IPS DF 19.7 (cell line): ENCODE data around the gene GALNT18.

Experiments used
- DNase-seq: peaks from one replicate; pipeline ENCODE4 v3.0.0-alpha.2; 2013; ENCODE audit warnings: low read depth, low spot score

Gene GALNT18

GRCh38 chr11:11436715-11437313 lies 185.0 kb downstream of the GALNT18 start:
- no peak for DNase-seq

- DNase-seq: no peak
Observed at GRCh38 chr11:11435635-11436034, 186.2 kb downstream of the GALNT18 start.

- DNase-seq: no peak
Observed at GRCh38 chr11:11433960-11434359, 187.8 kb downstream of the GALNT18 start.

DNA sequence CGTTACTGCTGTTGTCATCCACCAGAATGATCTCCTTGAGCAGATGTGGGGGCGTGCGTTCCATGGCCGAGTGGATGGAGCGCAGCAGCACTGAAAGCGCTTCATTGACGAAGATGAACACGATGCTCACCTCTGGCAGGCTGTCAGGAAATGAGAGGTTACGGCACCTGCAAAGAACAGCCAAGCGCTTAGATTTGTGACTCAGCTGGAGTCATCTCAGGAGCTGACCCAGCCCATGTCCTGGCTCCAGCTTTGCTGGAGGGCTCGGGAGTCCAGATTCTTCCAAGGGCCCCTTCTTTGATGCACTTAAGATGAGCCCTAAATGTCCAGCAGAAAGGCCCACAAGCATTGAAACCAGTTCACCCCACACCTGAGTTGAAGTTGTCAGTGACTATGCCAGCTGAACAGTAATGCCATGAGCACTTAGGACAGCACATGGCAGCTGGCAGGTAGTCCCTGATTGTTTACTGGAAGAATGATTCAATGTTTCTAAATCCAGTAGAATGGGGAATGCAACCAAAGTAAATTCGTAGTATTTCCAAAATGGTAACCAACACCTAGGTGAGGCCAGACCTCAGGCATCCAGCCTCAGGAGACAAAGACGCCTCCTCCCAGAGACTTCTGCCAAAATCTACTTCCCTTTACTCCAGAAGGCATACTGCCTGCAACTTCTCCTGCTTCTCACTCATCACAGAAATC lies 189.0 kb downstream of the GALNT18 start:
- no peak for DNase-seq

GRCh38 chr11:11430431-11430830 lies 191.4 kb downstream of the GALNT18 start:
- DNase-seq: no peak

DNA sequence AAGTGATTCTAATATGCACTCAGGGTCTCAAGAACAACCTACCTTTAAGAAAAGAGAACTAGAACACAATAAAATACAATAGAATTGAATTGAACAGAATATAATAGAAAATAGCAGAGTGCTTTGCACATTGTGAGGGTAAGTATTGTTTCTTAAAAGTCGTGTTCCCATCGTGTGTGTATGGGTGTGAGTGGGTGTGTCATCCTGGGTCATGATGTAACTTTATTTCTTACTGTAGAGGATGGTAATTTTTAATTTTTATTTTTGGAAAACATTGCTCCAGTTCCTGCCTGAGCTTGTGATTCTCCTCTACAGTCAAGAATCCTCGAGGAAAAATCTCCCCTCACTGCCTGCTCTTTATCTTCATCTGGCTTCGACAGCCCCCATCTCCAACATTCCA lies 193.1 kb downstream of the GALNT18 start:
- no peak for DNase-seq

- no peak for DNase-seq
Observed at GRCh38 chr11:11427542-11427941, 194.3 kb downstream of the GALNT18 start.

DNA sequence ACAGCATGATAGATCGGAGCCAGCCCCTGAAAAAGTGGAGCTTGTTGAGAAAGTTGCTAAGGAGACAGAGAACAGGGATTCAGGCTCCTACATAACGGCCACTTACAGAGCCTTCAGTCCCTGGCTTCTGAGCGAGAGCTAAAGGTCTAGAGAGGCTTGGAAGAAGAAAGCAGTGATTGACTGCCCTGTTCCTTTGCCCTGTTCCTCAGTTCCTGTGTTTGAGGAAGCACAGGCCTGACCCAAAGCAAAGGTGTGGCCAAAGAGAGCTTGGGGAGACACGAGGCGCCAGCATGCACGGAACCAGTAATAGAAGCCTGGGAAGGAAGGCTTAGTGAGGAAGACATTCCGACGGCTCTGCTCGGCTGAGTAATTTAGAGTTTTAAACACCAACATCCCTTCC lies 194.7 kb downstream of the GALNT18 start:
- DNase-seq: no peak

DNA sequence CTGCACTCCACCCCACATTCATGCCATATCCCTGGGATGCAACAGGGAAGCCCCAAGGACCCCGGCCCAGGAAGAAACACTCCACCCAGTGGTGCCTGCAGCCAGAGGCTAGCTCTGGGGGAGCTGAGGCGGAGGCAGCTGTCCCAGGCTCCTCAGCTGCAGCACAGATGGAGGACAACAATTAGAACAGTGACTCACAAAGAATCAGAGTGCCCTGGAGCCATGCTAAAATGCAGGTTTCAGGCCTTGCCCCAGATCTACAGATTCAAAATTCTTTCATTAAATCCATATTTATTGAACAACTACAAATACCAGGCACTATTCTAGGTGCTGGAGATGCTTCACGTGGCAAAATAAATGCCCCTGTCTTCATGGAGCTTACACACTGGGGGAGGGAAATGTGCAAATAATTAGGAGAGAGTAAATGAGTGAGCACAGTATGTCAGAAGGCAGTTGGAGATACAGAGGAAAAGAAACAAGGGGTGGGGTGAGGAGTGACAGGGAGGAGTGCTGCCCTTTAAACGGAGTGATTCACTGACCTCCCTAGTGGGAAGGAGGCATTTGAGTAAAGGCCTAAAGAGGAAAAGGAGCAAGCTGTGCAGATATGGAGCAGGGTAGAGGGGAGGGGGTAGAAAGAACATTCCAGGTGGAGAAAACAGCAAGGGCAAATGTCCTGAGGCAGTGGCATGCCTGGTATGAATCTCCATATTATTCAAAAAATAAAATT lies 195.4 kb downstream of the GALNT18 start:
- no peak for DNase-seq

GRCh38 chr11:11425806-11426205 lies 196.0 kb downstream of the GALNT18 start:
- no peak for DNase-seq

- no peak for DNase-seq
Observed at GRCh38 chr11:11424688-11425087, 197.1 kb downstream of the GALNT18 start.

- no peak for DNase-seq
Observed at GRCh38 chr11:11422411-11423128, 199.2 kb downstream of the GALNT18 start.

DNA sequence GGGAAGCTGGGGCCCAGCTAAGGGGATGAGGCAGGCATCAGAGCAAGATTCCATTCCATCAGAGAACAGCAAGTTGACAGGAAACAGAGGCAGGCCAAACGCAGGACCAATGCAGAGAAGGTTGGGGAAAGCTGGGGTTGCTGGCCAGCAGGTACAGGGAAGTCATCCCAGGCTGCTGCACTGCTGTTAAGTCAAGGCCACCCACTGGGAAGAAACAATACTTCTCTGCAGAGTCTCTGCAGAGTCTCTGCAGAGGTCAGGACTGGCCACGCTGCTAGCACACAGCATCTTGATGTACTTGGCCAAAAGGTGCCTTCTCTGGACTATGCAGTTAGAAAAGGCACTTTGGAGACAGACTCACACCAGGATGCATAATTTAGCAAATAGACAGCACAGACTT lies 200.3 kb downstream of the GALNT18 start:
- no peak for DNase-seq

DNA sequence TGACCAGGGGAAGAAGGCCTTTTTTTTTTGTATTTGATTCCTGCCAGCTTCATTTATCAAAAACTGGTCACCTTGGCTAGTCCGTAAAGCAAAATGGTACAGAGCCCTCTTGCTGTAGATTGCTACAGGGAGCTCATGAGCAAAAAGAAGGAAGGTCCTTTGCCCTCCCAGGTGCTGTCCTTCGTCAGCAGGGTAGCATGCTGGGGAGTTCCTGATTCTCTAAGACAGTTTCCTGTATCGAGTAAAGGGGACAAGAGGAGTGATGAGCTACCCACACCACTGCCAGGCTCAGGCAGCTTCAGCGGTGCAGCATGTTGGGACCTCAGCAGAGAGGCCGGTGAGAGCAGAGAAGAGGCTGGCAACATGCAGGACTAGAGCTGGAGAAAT lies 200.9 kb downstream of the GALNT18 start:
- no peak for DNase-seq

DNA sequence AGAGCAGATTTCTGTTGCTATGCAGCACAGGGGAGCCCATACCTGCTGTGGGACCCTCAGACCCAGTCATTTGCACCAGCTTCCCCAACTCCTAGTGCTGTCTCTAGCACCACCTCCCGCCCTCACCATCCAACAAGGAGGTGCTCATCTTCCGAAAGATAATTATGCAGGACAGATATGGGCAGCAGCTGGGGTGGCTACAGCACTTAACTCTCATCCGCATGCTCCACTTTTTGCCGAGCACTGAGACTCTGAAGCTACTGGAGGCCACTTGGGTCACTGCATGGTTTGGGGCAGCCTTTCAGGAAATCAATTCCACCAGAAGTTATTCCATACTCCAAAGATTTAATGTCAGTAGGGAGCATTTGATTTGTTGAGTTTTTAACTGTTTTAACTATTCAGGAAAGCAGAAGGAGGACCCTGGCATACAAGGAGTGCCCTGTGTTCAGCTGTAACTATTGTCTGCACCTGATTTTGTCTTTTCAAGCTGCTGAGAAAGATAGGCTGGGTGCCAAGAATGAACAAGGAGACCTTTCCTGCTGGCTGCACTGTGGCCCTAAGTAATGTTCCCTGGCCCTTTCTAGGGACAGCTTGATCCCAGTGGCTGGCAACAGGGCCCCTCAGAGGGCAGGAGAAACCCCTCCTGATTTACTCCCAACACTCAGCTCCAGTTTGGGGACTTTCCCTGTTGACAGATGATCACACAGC lies 201.5 kb downstream of the GALNT18 start:
- no peak for DNase-seq

- no peak for DNase-seq
Observed at GRCh38 chr11:11419747-11420146, 202.1 kb downstream of the GALNT18 start.

GRCh38 chr11:11416917-11417316 lies 204.9 kb downstream of the GALNT18 start:
- no peak for DNase-seq

DNA sequence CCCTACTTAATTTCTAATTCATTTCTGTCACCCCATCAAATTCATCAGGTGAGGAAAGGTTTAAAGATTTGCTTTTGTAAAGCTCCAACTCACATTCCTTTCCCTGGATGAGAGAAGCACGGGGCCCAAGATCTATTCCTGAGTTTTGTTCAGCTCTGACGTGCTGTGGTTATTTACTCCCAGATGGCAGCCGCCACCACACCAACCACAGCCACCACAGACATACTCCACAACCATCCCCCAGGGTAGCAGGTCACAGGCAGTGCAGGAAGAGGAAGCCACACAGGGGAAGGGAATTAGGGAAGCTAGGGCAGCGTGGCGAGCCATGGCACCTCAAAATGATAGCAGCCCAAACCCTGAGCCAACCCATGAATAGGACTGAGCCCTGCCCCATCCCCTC lies 205.3 kb downstream of the GALNT18 start:
- no peak for DNase-seq

DNA sequence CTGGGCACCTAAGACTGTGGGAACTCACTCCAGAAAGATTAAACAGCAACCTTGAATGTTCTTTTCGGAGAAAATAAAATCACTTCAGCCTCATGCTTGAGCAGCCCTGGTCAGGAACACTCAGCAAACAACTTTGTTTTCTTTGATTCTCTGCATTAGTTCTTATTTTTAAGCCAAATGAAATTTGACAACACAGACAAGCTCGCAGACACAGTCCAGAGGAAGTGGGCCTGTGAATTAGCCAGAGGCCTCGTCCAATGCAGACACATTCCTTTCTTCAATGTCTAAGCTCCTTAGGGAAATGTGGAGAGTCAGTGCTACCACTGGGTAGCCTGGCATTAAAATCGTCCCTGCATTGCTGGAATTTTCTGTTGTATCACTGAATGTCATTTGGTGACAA lies 205.9 kb downstream of the GALNT18 start:
- no peak for DNase-seq

DNA sequence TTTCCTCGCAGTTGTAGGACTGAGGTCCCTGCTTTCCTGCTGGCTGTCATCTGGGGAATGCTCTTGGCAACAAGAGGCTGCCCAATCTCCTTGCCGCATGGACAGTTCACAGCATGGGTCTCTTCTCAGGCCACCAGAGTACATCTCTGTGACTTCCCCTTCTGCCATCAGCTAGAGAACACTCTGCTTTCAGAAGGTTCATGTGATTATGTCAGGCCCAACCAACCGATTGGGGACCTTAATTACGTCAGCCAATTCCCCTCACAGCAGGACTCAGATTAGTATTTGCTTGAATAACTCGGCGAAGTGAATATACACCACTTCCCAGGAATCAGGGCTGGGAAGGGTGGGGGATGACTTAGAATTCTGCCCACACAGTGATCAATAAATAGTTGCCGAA lies 206.8 kb downstream of the GALNT18 start:
- no peak for DNase-seq

DNA sequence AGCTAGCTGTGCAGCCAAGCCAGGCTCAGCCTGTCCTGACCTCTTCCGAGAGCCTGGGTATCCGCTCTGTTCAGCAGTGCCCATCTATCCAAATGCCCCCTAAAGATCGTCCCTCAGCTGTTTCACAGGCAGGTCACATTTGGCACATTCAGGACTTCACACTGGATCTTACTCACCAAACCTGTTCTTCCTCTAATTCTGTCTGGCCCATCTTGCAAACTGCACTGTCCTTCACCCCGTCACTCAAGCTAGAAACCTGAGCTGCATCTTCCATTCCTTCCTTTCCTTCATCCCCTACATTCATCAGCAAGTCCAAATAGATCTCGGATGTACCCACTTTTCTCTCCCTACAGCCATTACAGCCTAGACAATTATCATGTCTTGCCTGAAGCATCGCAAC lies 208.0 kb downstream of the GALNT18 start:
- no peak for DNase-seq
